GM18499 (cell line): Measurements from ENCODE around the gene PTGES2.
"Not testable (repeated sequence)": the region's sequence is repeated elsewhere in the genome, so short reads cannot be mapped to it uniquely, and the experiment has no call there.

ENCODE experiments used
- ATAC-seq: cut with Tn5 transposase; IDR thresholded peaks from one replicate; pipeline ENCODE4 v1.9.1; 2021; ENCODE audit warnings: moderate number of reproducible peaks; ENCODE audit not compliant: insufficient read depth, unreplicated experiment

Gene PTGES2

GRCh38 chr9:128092199-128092977 is 35.1 kb downstream of the PTGES2 start:
- no peak for ATAC-seq

DNA sequence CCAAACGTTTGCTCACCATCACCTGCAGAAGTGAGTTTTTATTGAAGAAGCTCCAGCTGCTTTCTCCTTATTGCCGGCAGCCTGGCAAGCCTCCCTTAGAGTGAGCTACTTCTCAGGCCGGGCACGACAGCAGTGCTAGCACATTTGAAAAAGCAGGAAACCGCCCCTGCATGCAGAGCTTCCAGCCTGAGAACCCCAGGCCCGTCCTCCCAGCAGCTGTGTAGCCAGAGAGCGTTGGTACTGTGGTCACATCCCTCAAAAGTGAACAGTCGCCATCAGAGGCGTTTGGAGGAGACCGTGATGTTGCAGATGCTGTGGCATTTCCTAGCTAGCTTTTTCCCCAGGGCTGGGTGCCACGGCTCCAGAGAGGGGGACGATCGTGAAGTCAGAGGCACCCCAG is 36.0 kb downstream of the PTGES2 start:
- no peak for ATAC-seq

GRCh38 chr9:128091144-128091543 is 36.4 kb downstream of the PTGES2 start:
- ATAC-seq, result no peak

DNA sequence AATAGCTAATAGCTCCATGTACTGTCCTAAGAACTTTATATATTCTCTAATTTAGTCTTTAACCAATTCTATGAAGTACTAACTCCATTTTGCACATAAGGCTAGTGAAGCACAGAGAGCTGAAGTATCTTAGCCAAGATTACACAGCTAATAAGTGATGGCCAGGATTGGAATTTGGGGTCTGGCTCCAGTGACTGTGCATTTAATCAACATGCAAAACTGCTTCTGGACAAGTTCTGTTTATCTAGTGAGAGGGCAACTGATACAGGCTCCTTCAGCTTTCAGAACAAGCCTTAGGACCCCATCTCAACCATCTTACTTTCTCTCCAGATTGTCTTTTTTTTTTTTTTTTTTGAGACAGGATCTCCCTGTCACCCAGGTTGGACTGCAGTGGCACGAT is 38.2 kb downstream of the PTGES2 start:
- ATAC-seq, result no peak

- ATAC-seq, result no peak
Observed at GRCh38 chr9:128088253-128088945, 39.1 kb downstream of the PTGES2 start.

- ATAC-seq, result no peak
Observed at GRCh38 chr9:128087262-128087661, 40.3 kb downstream of the PTGES2 start.

DNA sequence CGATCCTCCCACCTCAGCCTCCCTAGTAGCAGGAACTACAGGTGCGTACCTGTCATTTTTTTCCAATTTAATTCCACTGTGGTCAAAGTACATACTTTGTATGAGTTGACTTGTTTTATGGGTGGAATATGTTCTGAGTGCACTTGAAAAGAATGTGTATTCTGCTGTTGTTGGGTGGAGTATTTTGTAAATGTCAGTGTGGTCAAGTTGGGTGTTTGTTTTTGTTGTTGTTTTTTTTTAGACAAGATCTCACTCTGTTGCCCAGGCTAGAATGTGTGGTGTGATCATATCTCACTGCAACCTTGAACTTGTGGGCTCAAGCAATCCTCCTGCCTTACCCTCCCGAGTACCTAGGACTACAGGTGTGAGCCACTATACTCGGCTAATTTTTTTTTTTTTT is 41.6 kb downstream of the PTGES2 start:
- ATAC-seq, result no peak

DNA sequence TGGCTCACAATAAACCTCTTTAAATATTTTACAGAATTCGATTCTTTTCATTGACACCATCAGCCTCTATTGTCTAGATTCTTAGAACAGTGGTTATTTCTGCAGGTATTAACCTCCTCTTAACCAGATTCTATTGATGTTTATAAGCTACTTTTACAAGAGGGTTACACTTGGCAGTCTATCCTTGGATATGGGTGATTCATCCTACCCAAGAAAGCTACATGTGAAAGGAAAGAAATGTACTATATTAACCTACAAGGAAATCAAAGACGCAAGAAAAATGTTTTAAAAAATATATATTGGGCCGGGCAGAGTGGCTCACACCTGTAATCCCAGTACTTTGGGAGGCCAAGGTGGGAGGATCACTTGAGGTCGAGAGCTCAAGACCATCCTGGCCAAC is 42.8 kb downstream of the PTGES2 start:
- ATAC-seq, result no peak

GRCh38 chr9:128082151-128082550 is 45.4 kb downstream of the PTGES2 start:
- no peak for ATAC-seq

- ATAC-seq, result no peak
Observed at GRCh38 chr9:128081056-128081455, 46.5 kb downstream of the PTGES2 start.

DNA sequence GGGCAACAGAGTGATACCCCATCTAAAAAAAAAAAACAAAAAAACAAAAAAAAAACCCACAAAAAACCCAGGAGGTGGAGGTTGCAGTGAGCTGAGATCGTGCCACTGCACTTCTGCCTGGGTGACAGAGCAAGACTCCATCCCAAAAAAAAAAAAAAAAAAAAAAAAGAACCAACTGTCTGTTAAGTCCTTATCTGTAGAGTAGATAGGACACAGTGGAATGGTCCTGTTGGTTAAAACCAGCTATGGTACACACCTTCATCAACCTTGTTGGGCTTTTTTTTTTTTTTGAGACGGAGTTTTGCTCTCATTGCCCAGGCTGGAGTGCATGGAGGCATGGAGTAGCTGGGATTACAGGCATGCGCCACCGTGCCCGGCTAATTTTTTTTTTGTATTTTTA is 47.3 kb downstream of the PTGES2 start:
- ATAC-seq, result no peak

GRCh38 chr9:128078504-128079434 is 48.8 kb downstream of the PTGES2 start:
- ATAC-seq, result no peak

GRCh38 chr9:128077847-128078503 is 49.6 kb downstream of the PTGES2 start:
- no peak for ATAC-seq

DNA sequence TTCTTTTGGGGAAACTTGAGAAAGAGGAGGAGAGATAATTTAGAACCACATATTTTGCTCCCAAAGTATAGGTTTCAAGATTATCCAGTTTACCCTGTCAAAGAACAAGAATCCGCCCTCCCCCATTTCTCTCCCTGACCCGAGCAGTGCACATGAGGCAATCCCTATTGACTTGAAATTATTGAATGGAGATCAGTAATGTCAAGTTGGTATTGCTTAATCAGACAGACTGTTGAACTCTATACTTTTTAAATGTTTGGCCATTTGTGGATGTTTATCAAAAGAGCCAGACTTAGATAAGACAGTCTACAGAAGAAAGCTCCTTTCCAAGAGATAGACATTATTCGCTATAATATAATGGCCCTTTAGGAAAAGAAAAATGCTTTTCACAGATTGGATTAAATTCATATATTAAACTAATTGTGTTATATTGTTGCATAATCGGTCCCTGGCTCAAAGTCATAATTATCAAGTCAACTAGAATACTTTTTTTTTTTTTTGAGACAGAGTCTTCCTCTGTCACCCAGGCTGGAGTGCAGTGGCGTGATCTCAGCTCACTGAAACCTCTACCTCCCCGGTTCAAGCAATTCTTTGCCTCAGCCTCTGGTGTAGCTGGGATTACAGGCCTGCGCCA is 54.2 kb downstream of the PTGES2 start:
- no peak for ATAC-seq

DNA sequence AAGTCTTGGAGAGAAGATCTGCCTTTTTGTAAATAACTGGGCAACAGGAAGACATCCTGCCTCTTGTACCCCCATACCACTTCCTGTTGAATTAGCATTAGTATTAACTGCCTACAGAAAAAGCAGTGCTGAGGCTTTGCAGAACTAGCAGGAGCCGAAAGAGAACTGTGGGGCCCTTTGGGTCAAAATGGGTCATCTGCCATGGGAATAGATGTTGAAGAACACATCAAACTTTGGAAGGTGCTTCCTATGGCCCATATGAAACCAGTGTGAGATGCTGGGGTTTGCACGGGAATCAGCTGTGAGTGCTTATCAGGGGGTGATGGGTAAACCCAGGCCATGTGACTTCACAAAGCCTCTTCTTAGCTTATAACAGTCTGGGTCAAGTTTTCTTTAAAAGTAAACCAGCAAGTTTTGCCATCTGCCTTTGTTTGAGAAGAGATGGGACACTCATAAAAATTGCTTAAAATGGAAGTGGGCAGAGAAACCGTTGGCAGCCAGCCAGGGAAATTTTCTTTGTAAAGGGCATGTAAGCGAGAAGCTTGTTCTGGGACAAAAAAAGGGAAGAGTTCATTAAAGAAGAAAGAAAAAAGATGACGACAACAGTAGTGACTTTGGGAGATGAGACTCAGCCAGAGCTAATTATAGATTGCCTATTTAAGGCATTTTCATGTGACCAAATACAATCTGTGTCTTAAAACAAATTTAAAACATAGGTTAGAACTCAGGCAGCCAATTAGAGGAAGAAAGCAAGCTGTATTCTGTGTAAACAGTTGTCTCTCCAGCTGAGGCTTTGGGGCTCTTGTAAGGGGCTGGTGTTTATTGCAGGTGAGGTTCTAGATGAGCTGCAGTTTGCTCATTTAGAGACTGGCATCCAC is 55.1 kb downstream of the PTGES2 start:
- ATAC-seq, result no peak

DNA sequence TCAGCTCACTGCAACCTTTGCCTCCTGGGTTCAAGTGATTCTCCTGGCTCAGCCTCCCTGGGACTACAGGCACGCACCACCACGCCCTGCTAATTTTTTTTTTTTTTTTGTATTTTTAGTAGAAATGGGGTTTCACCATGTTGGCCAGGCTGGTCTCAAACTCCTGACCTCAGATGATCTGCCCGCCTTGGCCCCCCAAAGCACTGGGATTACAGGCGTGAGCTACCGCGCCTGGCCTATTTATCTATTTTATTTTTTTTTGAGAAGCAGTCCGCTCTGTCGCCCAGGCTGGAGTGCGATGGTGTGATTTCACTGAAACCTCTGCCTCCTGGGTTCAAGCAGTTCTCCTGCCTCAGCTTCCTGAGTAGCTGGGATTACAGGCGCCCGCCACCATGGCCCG is 56.1 kb downstream of the PTGES2 start:
- not testable (repeated sequence) for ATAC-seq

GRCh38 chr9:128070874-128071273 is 56.7 kb downstream of the PTGES2 start:
- no peak for ATAC-seq
